ENCODE data around the gene PDE3A.

The PDE3A gene

GRCh38 chr12:20546267-20546666 is 177.9 kb downstream of the PDE3A start:
- no peak overlapping the region for H3K9ac ChIP-seq (ENCODE audit: low read length)
- H2AFZ ChIP-seq (ENCODE audit: low read length) = no peak overlapping the region
- H3K4me3 ChIP-seq (ENCODE audit: low read length) = no peak overlapping the region
- H3K27me3 ChIP-seq (replicated peaks; ENCODE audit: insufficient read depth, low read length) = no peaks in the 10 kb centered on the region
- H3K9me3 ChIP-seq (replicated peaks; ENCODE audit: insufficient read depth, low read length) = no peaks in the 10 kb centered on the region
- H3K27ac ChIP-seq (ENCODE audit: low read length) = no peak overlapping the region
- no peaks in the 10 kb centered on the region for H3K9me2 ChIP-seq (replicated peaks; ENCODE audit: insufficient read depth, low read length)
- no peak for DNase-seq
- no peaks in the 10 kb centered on the region for H3K4me1 ChIP-seq (ENCODE audit: low read length)
- H4K20me1 ChIP-seq (ENCODE audit: insufficient read depth, low read length) = no peaks in the 10 kb centered on the region
- no peaks in the 10 kb centered on the region for H3K79me2 ChIP-seq (ENCODE audit: low read length)
- TF ChIP-seq, protein P1, sequence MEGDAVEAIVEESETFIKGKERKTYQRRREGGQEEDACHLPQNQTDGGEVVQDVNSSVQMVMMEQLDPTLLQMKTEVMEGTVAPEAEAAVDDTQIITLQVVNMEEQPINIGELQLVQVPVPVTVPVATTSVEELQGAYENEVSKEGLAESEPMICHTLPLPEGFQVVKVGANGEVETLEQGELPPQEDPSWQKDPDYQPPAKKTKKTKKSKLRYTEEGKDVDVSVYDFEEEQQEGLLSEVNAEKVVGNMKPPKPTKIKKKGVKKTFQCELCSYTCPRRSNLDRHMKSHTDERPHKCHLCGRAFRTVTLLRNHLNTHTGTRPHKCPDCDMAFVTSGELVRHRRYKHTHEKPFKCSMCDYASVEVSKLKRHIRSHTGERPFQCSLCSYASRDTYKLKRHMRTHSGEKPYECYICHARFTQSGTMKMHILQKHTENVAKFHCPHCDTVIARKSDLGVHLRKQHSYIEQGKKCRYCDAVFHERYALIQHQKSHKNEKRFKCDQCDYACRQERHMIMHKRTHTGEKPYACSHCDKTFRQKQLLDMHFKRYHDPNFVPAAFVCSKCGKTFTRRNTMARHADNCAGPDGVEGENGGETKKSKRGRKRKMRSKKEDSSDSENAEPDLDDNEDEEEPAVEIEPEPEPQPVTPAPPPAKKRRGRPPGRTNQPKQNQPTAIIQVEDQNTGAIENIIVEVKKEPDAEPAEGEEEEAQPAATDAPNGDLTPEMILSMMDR (IDR thresholded peaks at IDR 0.05; ENCODE audit: low read length) = no peak
- no peak for TF ChIP-seq EZH2 (optimal IDR thresholded peaks at IDR 0.05; ENCODE audit: low read depth, low read length)
- no peak for TF ChIP-seq EZH2phosphoT487 (IDR thresholded peaks at IDR 0.05; ENCODE audit: low read length)
- H3F3A ChIP-seq (ENCODE audit: insufficient read depth, low read length) = no peaks in the 10 kb centered on the region
- H3K4me2 ChIP-seq (ENCODE audit: low read depth, low read length) = no peak overlapping the region
- H3K36me3 ChIP-seq (replicated peaks; ENCODE audit: insufficient read depth, low read length) = no peaks in the 10 kb centered on the region

- no peak for DNase-seq
Observed at GRCh38 chr12:20547816-20548575, 179.7 kb downstream of the PDE3A start.

GRCh38 chr12:20548611-20549010 is 180.3 kb downstream of the PDE3A start:
- DNase-seq = no peak
- Histone ChIP-seq H3K27ac (ENCODE audit: low read length) (no peak overlapping the region), H3K4me2 (ENCODE audit: low read depth, low read length) (no peak overlapping the region), H4K20me1 (ENCODE audit: insufficient read depth, low read length) (no peaks in the 10 kb centered on the region), H3K79me2 (ENCODE audit: low read length) (no peaks in the 10 kb centered on the region), H2AFZ (ENCODE audit: low read length) (no peak overlapping the region), H3F3A (ENCODE audit: insufficient read depth, low read length) (no peaks in the 10 kb centered on the region), H3K9ac (ENCODE audit: low read length) (no peak overlapping the region), H3K27me3 (replicated peaks; ENCODE audit: insufficient read depth, low read length) (no peaks in the 10 kb centered on the region), H3K36me3 (replicated peaks; ENCODE audit: insufficient read depth, low read length) (no peaks in the 10 kb centered on the region), H3K9me3 (replicated peaks; ENCODE audit: insufficient read depth, low read length) (no peaks in the 10 kb centered on the region), H3K4me1 (ENCODE audit: low read length) (no peaks in the 10 kb centered on the region), H3K9me2 (replicated peaks; ENCODE audit: insufficient read depth, low read length) (no peaks in the 10 kb centered on the region), H3K4me3 (ENCODE audit: low read length) (no peak overlapping the region)
- TF ChIP-seq EZH2 (optimal IDR thresholded peaks at IDR 0.05; ENCODE audit: low read depth, low read length) = no peak
- TF ChIP-seq, protein P1 (IDR thresholded peaks at IDR 0.05; ENCODE audit: low read length) = no peak

More at GRCh38 chr12:20547816-20548575, 179.7 kb downstream of the PDE3A start:
- no peaks in the 10 kb centered on the region for H3K36me3 ChIP-seq (replicated peaks; ENCODE audit: insufficient read depth, low read length)
- H3K4me2 ChIP-seq (ENCODE audit: low read depth, low read length) = no peak overlapping the region
- no peaks in the 10 kb centered on the region for H3K9me3 ChIP-seq (replicated peaks; ENCODE audit: insufficient read depth, low read length)
- no peak overlapping the region for H3K9ac ChIP-seq (ENCODE audit: low read length)
- H3F3A ChIP-seq (ENCODE audit: insufficient read depth, low read length) = no peaks in the 10 kb centered on the region
- no peaks in the 10 kb centered on the region for H3K9me2 ChIP-seq (replicated peaks; ENCODE audit: insufficient read depth, low read length)
- H3K27ac ChIP-seq (ENCODE audit: low read length) = no peak overlapping the region
- no peaks in the 10 kb centered on the region for H3K4me1 ChIP-seq (ENCODE audit: low read length)
- no peak overlapping the region for H2AFZ ChIP-seq (ENCODE audit: low read length)
- H4K20me1 ChIP-seq (ENCODE audit: insufficient read depth, low read length) = no peaks in the 10 kb centered on the region
- TF ChIP-seq, protein P1 (IDR thresholded peaks at IDR 0.05; ENCODE audit: low read length) = no peak
- TF ChIP-seq EZH2phosphoT487 (IDR thresholded peaks at IDR 0.05; ENCODE audit: low read length) (no peak), EZH2 (optimal IDR thresholded peaks at IDR 0.05; ENCODE audit: low read depth, low read length) (no peak)
- H3K79me2 ChIP-seq (ENCODE audit: low read length) = no peaks in the 10 kb centered on the region
- no peaks in the 10 kb centered on the region for H3K27me3 ChIP-seq (replicated peaks; ENCODE audit: insufficient read depth, low read length)
- H3K4me3 ChIP-seq (ENCODE audit: low read length) = no peak overlapping the region
